Activated CD8-positive, alpha-beta memory T cell treated with anti-CD3 and anti-CD28 coated beads for 36 hours (primary cell): ENCODE measurements around the gene DMD. TPM values are rescaled to one million over a fixed set of nuclear protein-coding genes. Genes with fewer than 3 reads are reported as not detected.

Experiments used
- CTCF ChIA-PET: fragments of 350-600 bp; sonication (Branson Sonifier 250); formaldehyde crosslinking; loops from one replicate; lab custom pipeline; 2021; ENCODE audit warnings: antibody characterized with exemption; lab: Charles Lee
- POLR2A ChIA-PET: fragments of 350-600 bp; sonication (Branson Sonifier 250); formaldehyde crosslinking; loops from one replicate; lab custom pipeline; 2021; ENCODE audit warnings: antibody characterized with exemption; lab: Charles Lee
- total RNA-seq, 2 experiments: library from RNA; stranded (reverse); gene quantifications; one replicate each; pipeline ENCODE4 v1.2.3, GENCODE V29; 2021

The DMD gene
- total RNA-seq, 2 experiments from 2014 or later: 0.06 TPM; not detected in 1

DNA sequence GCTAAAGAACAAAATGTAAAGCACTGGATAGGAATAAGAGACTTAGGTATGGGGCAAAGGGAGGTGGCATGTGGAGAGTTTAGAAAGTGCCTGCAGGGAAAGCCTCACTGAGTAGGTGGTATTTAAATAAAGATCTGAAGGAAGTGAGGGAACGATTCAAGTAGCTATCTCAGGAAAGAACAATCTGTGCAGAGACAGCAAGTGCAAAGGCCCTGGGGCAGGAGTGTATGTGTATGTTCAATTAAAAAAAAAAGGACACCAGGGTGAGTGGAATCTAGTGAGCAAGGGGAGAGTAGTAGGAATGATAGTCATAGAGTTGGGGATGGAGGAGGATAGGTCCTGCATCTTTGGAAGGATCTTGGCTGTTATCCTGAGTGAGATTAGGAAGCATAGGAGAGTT, 1359.6 kb downstream of the DMD start:
- ChIA-PET POLR2A (no interaction called here), CTCF (no interaction called here)

GRCh38 chrX:31847773-31848172, 1363.6 kb downstream of the DMD start:
- ChIA-PET POLR2A (no interaction called here), CTCF (no interaction called here)

DNA sequence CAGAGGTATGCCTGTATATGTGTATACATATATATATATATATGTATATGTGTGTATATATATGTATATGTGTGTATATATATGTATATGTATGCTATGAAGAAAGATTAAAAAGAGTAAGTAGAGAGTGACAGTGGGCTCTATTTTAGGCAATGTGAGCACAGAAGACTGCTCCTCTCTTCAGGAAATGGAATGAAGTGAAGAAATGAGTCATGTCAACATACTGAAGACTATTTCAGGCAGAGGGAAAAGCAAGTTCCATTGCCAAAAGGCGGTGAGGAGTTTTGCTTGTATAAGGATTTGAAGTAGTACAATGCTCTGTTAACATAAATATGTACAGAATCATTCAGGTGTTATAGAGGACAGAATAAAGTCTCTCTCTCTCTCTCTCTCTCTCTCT, 1366.3 kb downstream of the DMD start:
- CTCF ChIA-PET: no interaction called here
- POLR2A ChIA-PET: no interaction called here

- ChIA-PET POLR2A (no interaction called here), CTCF (no interaction called here)
Measured at GRCh38 chrX:31838617-31839016, 1372.7 kb downstream of the DMD start.

- ChIA-PET POLR2A (no interaction called here), CTCF (no interaction called here)
Measured at GRCh38 chrX:31837445-31838049, 1373.8 kb downstream of the DMD start.

DNA sequence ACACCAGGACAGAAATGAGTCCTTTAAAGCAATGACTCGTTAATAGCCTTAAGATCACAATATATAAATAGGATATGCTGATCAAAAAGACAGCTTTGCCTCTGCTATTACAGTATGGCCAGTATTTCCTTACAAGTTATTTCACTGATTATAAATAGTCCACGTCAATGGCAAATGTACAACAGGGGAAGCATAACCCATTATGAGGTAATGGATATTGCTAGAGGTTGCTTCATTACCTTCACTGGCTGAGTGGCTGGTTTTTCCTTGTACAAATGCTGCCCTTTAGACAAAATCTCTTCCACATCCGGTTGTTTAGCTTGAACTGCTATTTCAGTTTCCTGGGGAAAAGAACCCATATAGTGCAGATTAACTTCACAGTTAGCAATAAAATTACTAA, 1374.9 kb downstream of the DMD start:
- POLR2A ChIA-PET: no interaction called here
- CTCF ChIA-PET: no interaction called here

DNA sequence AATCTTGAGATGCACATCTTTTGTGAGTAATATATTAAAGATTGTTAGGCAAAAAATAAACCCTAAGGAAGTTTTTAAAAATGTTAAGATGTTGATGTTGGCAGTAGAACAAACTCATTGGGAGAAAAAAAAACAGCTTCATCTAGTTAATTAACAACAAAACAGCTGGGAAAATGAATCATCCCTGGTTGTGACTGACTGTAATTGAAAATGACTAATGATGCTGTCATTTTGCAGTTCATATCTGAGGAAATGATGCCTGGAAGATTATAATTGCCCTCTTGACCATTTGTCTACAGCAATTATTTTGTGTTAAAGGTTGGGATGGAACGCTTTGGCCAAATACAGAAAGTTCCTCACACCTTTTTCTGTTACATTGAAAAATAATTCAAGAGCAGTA, 1379.1 kb downstream of the DMD start:
- CTCF ChIA-PET: no interaction called here
- POLR2A ChIA-PET: no interaction called here

DNA sequence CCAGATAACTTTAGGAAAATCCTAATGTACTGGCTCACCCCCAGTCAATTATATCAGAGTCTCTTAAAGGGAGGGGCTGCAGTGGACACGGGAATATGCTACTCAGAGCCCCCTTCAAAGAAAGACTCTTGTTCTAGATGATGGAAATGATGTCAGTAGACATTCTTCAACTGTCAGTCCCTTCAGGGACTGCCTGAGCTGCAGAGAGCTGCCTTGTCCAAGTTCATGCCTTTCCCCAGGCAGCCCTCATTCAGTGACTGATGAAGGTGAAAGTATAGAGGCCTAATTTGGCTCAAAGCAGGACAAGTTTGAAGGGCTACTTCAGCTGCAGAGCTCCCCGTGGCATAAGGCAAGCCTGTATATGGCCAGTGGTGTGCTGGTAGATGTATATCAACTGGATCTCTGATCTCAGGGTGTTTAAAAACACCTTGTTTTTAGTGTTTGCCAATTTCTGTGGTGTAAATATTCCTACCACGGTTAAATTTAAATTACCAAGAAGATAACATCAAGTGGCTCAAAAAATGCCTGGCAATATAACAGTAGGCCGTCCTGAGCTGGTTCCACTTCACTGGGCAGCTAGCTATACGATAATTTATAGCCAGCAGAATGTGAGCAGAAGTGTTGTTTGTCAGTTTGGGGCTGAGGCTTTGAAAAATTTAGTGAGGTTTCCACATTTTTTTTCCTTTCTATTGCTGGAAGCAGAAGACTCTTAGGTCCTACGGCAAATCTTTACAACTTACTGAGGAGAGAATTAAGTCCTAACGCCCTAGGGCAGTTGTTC, 1390.7 kb downstream of the DMD start:
- POLR2A ChIA-PET: no interaction called here
- CTCF ChIA-PET: no interaction called here

GRCh38 chrX:31819455-31819854, 1391.9 kb downstream of the DMD start:
- ChIA-PET POLR2A (no interaction called here), CTCF (no interaction called here)

- POLR2A ChIA-PET: no interaction called here
- CTCF ChIA-PET: no interaction called here
Measured at GRCh38 chrX:31811106-31811505, 1400.2 kb downstream of the DMD start.

DNA sequence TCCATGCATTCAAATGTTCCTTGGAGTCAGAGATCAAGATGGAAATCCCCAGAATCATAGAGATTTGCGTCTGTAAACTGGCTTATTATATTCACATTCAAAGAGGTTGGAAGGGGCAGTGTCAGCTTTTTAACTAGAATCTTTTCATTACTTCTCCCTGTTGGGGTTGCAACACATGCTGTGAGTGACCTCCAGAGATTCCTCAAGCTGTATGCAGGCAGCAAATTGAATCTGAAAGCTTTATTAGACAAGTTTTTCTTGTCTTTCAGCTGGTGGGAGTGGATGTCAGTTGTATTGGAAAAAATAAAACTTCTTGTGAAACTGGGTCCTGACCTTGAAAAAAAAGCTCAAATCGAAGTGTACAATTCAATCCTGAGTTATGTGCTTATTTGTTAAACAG, 1403.0 kb downstream of the DMD start:
- ChIA-PET POLR2A (no interaction called here), CTCF (no interaction called here)

GRCh38 chrX:31807165-31807564, 1404.2 kb downstream of the DMD start:
- POLR2A ChIA-PET: no interaction called here
- CTCF ChIA-PET: no interaction called here

GRCh38 chrX:31805781-31806180, 1405.6 kb downstream of the DMD start:
- ChIA-PET POLR2A (no interaction called here), CTCF (no interaction called here)

DNA sequence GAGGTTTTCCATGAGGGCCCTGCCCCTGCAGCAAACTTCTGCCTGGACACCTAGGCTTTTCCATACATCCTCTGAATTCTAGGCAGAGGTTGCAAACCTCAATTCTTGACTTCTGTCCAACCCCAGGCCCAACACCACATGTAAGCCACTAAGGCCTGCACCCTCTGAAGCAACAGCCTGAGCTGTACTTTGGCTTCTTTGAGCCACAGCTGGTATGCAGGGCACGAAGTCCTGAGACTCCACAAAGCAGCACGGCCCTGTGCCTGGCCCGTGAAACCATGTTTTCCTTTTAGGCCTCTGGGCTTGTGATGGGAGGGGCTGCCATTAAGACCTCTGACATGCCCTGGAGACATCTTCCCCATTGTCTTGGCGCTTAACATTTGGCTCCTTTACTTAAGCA, 1411.1 kb downstream of the DMD start:
- CTCF ChIA-PET: no interaction called here
- POLR2A ChIA-PET: no interaction called here

DNA sequence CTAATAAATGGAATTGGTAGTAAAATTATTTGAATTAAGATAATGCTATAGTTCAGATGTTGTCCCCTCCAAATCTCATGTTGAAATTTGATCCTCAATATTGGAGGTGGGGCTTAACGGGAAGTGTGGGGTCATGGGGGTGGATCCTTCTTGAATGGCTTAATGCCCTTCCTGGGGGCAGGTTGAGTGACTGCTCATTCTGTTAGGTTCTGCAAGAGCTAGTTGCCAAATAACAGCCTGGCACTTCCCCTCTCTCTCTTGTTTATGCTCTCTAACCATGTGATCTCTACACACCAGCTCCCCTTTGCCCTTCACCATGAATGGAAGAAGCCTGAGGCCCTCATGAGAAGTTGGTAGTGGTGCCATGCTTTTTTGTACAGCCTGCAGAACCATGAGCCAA, 1414.7 kb downstream of the DMD start:
- CTCF ChIA-PET: no interaction called here
- POLR2A ChIA-PET: no interaction called here

- CTCF ChIA-PET: no interaction called here
- POLR2A ChIA-PET: no interaction called here
Measured at GRCh38 chrX:31747411-31747810, 1463.9 kb downstream of the DMD start.

DNA sequence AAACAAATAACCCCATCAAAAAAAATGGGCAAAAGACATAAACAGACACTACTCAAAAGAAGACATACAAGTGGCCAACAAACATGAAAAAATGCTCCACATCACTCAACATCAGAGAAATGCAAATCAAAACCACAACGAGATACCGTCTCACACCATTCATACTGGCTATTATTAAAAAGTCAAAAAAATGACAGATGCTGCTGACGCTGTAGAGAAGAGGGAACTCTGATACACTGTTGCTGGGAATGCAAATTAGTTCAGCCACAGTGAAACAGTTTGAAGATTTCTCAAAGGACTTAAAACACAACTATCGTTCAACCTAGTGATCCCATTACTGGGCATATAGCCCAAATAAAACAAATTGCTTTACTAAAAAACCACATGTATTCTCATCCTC, 1468.3 kb downstream of the DMD start:
- POLR2A ChIA-PET: no interaction called here
- CTCF ChIA-PET: no interaction called here

DNA sequence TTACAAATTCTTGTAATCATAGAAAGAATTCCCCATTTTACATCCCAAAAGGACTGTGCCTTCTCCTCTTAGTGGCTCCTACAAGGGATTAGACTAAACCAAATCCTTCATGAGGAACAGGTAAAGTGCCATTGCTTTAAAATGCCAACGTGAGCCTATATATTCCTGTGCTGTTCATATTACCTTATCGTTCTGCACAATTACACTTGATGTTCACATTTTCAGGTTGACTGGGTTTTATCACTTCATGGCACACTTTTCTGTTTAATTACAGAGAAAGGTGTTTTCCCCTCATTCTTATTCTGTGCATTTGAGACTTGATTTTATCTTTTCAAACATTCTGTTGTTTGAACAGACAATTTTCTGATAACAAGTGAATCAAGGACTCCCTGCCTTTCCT, 1493.9 kb downstream of the DMD start:
- ChIA-PET CTCF (no interaction called here), POLR2A (no interaction called here)

DNA sequence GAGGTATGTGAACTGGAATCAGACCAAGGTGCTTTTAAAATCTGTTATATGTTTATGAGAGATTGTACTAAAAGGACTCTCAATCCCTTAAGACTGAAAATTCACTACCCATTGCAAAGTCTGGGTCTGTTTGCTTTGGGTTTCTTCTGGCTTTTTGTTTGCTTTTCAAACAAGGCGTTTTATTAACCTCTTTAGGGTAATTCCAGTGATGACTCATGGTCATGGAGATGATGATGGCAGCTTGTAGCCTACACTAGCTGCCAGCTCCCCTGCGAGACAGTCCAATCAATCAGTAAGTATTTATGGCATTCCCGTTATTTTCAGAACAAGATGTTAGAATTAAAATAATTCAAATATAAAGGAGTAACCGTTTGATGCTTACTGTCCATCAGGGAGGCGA, 1495.7 kb downstream of the DMD start:
- POLR2A ChIA-PET: no interaction called here
- CTCF ChIA-PET: no interaction called here

- CTCF ChIA-PET: no interaction called here
- POLR2A ChIA-PET: no interaction called here
Measured at GRCh38 chrX:31714797-31715196, 1496.6 kb downstream of the DMD start.

DNA sequence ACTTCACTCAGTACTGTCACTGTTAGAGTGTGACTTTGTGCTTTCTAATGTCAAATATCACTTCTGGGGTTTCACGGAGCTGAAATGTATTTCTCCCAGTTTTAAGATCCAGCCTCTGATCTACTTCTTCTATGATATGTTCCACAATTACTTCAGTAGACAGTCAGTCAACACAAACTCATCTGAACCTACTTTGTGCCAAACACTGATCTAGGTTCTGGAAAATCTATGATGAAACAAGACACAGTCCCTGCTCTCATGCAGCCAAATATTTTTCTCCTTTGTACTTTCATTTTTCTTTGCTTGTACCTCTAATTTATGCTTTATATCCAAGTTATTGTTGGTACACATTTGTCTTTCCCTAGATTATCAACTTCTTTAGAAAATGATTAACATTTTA, 1498.2 kb downstream of the DMD start:
- ChIA-PET POLR2A (no interaction called here), CTCF (no interaction called here)

DNA sequence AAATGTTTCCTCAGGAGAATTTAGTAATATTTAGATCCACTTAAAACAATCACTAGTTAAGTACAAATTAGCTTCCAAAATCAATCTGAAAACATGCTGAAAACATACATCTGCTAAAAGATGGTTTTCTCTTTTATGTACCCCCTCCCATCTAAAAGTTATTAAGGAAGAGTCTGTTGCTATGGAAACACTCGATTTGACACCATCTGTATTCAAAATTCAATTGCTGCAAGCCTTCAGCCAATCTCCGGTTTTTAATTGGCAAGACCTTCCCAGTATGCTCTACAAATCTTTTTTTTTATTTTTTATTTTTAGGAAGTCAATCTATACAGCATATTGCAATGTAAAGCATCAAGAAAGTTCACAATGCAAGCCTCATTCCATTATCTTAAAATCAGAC, 1500.2 kb downstream of the DMD start:
- ChIA-PET CTCF (no interaction called here), POLR2A (no interaction called here)
